GM18873 (cell line): ENCODE results near the gene FAM227B.
"Not testable (repeated sequence)": the region's sequence is repeated elsewhere in the genome, so short reads cannot be mapped to it uniquely, and the experiment has no call there.

Source experiments
- ATAC-seq: cut with Tn5 transposase; IDR thresholded peaks from one replicate; pipeline ENCODE4 v1.9.1; 2021; ENCODE audit warnings: mild to moderate bottlenecking, moderate library complexity, moderate number of reproducible peaks; ENCODE audit not compliant: unreplicated experiment, low FRiP score

FAM227B gene, protein sequence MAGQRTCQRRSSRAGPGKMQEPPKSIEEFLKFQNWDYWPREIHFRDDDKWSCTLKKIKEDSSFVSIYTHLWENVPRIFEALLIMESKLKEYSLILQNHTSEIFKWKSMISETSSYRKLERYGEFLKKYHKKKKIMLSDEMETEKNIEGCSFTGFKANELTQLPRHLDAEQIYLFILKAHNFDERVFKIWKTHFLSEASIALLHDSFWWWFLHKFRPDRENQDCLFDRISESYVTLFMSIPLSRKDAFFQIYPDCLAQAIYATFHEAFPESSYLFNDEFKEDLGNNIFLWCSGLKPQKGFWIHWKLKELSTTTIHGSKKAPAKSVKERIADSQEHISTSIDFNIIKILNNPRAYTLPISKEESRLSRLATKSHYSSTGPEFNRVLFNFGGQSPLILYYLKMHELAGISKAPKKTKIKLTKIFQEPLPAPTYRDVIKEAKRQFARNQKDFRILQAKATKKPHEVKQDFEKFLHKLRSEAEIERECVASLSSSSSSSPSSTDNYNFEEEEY

DNA sequence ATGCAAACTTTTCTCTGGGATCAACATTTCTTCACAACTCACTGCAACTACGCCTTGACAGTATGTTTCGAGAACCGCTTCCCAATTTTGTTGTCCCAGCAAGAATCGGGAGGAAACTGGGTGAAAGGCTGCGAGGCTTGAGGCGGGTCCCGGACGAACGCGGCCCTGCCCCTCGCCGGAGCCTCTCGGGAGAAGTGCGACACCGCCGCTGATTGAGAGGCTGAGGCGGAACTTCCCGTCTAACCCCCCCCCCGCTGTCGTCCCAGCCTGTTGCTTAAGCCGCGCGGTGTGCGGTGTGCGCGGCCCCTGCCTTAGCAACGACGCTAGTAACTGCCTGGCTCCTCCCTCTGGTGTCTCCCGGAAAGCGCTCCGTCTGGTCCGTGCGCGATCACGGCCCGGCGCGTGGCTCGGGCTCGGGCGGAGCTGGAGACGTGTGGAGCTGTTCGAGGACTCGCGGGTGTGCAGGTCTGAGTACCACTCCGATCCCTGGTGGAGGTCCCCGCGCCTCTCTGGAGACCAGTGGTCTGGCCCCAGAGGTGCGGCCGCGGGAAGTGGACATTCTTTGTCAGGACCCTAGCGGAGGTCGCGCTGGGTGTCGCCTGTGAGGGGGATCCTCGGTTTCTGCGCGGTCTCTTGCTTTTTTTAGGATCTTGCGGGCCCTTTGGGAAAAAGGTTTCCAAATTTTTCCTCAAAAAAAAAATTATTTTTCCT lies at the start of gene FAM227B, which contains the start of gene DTWD1:
FAM227B (minus strand) TSS at position 161 of the 711 bp plus-strand sequence. CDS start 5,647 bp downstream, outside the sequence.
DTWD1 (plus strand) TSS at position 391 of the 711 bp plus-strand sequence. CDS start 4,120 bp downstream, outside the sequence.
- peak; percentile 99 for ATAC-seq

DNA sequence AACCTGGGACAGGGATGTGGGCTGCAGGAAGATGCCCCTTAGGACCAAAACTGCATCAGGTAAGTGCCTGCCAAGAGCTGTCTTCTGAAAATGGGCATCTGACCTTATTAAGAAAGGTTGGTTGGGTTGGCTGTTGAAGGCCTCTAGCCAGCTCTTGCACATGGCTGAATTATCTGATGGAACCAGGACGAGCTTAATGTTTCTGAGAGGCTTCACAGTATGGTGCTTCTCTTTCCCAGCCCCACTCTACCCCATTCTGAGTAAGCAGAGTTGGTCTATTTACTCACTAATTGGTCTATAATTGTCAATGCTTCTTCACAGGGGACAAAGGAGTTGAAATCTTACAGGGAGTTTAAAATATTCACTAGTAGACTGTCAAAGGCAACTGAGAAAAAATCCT lies 48.7 kb upstream of the FAM227B start:
- no peak for ATAC-seq

DNA sequence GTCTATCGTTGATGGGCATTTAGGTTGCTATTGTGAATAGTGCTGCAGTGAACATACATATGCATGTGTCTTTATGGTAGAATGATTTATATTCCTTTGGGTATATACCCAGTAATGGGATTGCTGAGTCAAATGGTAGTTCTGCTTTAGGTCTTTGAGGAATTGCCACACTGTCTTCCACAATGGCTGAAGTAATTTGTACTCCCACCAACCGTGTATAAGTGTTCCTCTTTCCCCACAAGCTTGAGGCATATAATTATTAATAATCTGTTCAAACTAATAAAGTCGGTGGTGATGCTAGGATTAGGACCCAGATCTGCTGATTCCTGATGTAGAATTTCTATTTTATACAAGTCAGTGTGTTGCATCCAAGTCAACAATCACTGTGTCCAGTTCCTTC lies 45.9 kb upstream of the FAM227B start:
- not testable (repeated sequence) for ATAC-seq

DNA sequence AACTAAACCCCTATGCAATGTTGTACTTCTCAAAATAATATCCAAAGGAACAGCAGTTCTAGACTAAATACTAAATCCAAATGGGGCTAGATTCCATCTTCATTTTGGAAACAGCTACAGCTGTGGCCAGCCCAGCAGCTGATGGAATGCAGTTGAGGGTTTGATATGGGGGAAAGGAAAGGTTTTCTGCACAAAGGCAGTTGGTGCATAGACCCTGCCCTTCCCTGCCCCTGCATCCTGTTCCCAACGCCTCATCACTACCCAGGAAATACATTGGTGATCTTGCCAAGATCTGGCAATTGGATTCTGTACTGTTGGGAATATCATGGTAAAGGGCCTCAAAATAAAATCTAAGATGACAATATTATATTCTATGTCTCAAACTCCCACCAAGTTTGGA lies 44.1 kb upstream of the FAM227B start:
- ATAC-seq: no peak

- ATAC-seq: no peak
Measured at GRCh38 chr15:49656734-49657133, 36.1 kb upstream of the FAM227B start.

GRCh38 chr15:49652922-49653321 lies 32.3 kb upstream of the FAM227B start:
- no peak for ATAC-seq

- no peak for ATAC-seq
Measured at GRCh38 chr15:49650676-49651075, 30.1 kb upstream of the FAM227B start.

- ATAC-seq: no peak
Measured at GRCh38 chr15:49649987-49650386, 29.4 kb upstream of the FAM227B start.

GRCh38 chr15:49646891-49647290 lies 26.3 kb upstream of the FAM227B start:
- ATAC-seq: no peak

- ATAC-seq: no peak
Measured at GRCh38 chr15:49645941-49646340, 25.3 kb upstream of the FAM227B start.

DNA sequence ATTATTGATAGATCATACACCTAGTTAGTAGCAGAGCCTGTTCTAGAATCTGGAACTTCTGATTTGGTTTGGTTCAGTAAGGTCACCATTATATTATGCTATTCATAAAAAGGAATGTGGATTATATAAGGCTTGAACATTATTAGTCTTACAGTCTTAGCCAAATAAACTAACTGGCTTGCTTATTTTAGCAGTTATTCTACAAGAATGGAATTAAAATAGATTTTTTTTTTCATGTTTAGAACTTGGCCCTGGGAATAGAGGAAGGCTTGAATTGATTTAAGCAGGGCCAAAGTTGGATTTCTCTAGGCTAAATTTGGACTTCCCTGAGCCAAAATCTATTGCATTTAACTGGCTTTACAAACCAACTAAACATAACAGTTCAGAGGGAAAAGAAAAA lies 24.7 kb upstream of the FAM227B start:
- ATAC-seq: no peak

- ATAC-seq: no peak
Measured at GRCh38 chr15:49644364-49644794, 23.8 kb upstream of the FAM227B start.

DNA sequence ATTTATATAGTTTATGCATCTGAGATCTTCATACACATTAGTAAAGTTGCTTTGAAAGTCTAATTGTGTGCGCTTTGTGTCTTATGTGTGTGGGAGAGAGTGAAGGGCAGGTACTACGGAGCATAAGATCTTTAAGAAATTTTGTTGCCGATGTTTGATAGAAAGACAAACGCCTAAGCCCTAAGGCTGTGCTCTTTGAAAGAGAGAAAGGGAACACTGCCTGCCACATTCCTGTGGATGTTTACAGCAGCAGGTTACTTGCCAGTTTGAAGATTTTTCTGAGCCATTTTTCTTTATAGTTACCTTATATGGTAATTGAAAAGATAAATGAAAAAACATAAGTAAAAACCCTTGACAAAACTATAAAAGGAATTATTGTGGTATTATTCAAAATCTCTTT lies 17.2 kb upstream of the FAM227B start:
- no peak for ATAC-seq

DNA sequence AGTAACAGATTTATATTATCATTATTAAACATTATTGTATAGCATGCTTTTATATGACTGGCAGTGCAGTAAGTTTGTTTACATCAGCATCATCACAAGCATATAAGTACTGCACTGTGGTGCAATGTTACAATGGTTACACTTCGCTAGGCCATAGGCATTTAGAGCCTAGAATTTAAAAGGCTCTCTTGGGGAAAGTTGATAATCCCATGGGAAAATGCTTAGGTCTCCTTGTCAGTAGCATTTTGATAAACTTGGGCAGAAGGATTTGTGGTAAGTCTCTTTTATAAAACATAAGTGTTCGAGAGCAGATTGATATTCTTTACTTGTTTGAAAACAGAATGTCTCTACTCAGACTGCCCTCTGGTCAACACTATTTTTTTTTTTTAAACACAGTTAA lies 7.8 kb upstream of the FAM227B start:
- no peak for ATAC-seq

DNA sequence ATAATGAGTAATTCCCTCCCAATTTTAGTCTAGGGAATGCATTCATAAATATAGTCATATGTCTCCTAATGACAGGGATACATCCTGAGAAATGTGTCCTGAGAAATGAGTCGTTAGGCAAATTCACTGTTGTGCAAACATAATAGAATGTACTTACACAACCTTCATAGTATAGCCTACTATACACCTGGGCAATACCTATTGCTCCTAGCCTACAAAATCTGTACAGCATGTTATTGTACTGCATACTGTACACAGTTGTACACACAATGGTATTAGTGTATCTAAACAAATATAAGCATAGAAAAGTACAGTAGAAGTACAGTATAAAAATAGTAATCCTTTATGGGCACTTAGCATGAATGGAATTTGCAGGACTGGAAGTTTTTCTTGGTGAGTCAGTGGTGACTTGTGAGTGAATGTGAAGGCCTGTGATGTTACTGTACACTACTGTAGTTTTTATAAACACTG lies 6.8 kb upstream of the FAM227B start:
- no peak for ATAC-seq

GRCh38 chr15:49625460-49626036 lies 4.9 kb upstream of the FAM227B start:
- ATAC-seq: no peak

- ATAC-seq: no peak
Measured at GRCh38 chr15:49624056-49624455, 3.4 kb upstream of the FAM227B start.

- no peak for ATAC-seq
Measured at GRCh38 chr15:49622561-49622960, 1.9 kb upstream of the FAM227B start.

- no peak for ATAC-seq
Measured at GRCh38 chr15:49621887-49622286, 1.3 kb upstream of the FAM227B start.

DNA sequence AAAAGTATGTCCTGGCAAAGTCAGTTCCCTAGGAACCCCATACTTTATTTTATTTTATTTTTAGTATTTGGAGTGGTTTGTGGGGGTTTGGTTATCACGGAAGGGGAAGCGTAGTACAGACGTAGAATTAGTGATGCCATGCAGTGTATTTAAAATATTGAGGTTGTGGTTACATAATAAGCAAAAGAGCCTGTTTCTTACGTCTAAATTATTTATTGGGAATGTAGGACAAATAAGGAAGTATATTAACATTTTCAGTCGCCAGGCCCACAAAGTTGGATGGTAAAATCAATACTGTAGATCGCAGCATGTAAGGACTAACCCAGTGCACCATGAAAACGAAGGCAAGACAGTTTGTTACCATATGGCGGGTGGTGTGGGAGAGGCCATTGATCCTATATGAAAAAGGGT lies 788 bp upstream of the FAM227B start:
- no peak for ATAC-seq

- no peak for ATAC-seq
Measured at GRCh38 chr15:49620199-49620598, 419 bp downstream of the FAM227B start.
